NCI-H1417 (cell line): ENCODE results near the gene BCAT1.
"Not testable (repeated sequence)": the region's sequence is repeated elsewhere in the genome, so short reads cannot be mapped to it uniquely, and the experiment has no call there.

Source experiments
- DNase-seq, 3 experiments: peaks; one replicate each; lab custom pipeline; 2025; lab: John Stamatoyannopoulos, UW

Gene BCAT1

DNA sequence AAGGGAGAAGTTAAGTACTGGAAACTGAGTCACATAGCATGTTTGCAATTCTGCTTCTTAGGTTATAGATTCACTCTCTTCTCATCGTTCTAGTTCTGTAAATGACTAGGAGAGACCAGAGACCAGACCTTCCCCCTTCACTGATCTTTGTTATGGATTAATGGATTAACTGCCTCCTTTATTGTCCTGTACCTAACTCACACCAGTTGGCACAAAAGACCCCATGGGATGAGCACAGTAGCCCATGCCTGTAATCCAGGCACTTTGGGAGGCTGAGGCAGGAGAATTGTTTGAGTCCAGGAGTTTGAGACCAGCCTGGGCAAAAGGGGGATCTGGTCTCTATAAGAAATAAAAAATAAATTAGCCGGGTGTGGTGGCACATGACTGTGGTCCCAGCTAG lies 20.8 kb downstream of the BCAT1 start:
- no peak for DNase-seq

DNA sequence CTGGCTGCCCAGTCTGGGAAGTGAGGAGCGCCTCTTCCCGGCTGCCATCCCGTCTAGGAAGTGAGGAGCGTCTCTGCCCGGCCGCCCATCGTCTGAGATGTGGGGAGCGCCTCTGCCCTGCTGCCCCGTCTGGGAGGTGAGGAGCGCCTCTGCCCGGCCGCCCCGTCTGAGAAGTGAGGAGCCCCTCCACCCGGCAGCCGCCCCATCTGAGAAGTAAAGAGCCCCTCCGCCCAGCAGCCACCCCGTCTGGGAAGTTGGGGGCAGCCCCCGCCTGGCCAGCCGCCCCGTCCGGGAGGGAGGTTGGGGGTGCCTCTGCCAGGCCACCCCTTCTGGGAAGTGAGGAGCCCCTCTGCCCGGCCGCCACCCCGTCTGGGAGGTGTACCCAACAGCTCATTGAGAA lies 22.8 kb downstream of the BCAT1 start:
- not testable (repeated sequence) for DNase-seq

DNA sequence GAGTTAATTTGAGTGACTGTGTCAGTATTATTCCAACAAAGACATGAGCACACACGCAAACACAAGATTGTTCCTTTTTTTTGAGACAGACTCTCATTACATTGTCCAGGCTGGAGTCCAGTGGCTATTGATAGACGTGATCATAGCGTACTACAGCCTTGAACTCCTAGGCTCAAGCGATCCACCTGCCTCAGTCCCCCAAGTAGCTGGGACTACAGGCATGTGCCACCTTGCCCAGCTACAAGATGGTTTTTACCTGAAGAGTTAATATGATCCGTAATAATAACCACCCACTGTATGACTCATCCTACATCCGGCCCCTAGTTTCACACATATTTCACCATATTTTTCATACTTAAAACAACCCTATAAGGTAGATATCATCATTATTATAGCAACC lies 26.8 kb downstream of the BCAT1 start:
- no peak for DNase-seq

DNA sequence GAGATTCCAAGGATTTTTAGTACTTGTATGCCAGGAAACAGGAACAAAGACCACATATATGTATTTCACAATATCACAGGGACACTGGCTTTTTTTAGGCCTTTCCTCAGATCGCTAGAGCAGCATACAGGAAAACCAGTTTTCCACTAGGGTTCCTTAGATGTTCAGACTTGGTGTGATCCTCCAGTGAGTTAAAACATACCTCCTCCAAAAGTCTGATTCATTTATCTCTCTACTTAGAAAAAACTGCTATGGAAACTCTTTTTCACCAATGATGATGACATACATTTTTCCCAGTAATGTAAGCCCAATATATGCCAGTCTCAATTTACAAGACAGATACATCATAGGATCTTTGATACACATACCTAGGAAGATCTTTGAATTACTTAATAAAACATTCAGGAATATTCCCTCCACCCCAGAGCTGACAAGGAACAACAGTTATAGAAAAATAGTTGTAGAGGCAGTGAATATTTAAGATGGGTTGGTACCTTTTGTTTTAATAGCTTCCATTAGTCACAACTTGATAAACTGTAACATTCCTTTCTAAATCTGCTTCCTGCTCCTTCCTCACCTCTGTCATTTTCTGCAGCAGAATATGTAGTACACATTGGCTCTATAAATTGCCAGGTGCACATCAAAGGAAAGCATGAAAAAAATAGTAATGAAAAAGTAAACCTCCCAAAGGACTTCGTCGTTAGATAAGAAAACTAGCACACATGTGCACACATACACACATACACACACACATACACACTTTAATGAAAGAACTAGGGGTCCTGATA lies 27.5 kb downstream of the BCAT1 start:
- DNase-seq, result no peak

DNA sequence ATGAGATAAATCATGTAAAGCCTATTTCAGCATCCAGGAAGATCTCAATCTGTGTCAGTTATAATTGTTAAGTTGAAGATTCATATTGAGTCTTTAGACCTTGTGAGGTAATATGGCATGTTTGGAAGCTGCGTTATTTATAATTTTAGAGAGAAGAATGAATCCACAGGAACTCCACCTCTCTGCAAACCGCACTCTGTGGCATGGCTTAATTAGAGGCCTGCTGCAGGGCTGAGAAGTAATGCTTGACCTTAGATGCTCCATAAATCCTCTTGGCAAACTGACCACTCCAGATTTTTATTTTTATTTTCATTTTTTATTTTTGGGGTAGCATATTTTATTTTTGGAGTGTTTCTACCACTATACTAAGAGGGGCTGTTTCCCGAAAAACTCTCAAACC lies 28.8 kb downstream of the BCAT1 start:
- DNase-seq, result no peak

DNA sequence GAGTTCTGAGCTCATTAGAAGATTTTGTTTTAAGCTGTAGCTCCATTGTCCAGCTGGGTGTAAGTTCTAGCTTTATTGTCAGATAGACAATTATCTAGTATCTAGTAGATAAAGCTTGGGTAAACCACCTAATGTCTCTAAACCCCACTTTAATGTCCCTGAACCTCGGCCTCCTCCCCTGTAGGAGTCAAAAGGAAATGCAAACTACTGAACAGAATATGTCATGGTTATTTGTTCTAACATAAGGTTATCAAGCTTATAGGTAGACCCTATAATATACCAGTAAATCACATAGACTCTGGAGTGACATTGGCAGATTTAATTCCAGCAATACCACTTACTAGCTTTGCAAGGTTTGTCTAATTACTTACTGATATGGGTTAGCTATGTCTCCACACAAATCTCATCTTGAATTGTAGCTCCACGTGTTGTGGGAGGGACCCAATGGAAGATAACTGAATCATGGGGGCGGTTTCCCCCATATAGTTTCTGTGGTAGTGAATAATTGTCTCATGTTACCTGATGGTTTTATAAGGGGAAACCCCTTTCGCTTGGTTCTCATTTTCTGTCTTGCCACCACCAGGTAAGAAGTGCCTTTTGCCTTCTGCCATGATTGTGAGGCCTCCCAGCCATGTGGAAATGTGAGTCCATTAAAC lies 29.4 kb downstream of the BCAT1 start:
- no peak for DNase-seq

DNA sequence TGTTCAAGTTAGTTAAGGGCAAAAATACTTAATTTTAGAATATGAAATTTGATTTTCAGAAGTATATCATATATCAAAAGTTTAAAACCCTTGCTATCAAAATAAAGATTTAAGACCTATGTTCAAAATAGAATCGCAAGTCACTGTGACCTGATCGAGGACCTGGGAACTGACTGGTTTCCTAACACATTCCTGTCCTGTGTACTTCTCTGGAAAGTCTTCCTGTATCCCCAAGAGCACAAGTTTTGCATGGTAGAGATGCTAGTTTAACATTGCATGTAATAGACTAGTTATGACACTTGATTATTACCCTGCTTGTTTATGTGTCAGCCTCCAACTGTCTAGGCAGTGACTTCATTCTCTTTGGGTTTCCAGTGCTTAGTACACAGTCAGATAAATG lies 30.3 kb downstream of the BCAT1 start:
- no peak for DNase-seq

DNA sequence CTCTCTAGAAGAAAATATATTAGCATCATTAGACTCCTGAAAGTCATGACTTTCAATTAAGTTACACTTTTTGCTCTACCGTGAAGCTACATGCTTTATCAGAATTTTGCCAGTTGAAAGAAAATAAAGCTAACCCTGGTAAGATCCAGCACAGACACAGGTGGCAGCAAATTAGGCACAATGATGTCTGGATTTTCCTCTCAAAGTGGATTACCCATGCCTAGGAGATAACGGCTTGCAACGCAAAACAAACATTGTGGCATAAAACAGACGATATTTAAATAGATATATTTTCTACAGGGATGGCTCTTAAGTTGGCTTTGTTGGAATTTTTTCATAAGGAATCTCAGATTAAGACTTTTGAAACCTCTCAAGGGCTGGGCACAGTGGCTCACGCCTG lies 33.4 kb downstream of the BCAT1 start:
- DNase-seq, result no peak

DNA sequence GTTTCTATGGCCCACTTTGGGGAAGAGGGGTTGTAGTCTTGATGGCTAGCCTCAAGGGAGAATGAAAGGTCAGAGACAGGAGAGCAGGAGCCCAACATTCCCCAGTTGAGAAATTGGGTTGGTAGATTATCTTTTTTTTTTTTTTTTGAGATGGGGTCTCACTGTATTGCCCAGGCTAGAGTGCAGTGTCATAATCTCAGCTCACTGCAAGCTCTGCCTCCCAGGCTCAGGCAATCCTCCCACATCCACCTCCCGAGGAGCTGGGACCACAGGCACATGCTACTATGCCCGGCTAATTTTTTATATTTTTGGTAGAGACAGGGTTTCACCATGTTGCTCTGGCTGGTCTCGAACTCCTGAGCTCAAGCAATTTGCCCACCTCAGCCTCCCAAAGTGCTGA lies 34.9 kb downstream of the BCAT1 start:
- DNase-seq, result no peak

DNA sequence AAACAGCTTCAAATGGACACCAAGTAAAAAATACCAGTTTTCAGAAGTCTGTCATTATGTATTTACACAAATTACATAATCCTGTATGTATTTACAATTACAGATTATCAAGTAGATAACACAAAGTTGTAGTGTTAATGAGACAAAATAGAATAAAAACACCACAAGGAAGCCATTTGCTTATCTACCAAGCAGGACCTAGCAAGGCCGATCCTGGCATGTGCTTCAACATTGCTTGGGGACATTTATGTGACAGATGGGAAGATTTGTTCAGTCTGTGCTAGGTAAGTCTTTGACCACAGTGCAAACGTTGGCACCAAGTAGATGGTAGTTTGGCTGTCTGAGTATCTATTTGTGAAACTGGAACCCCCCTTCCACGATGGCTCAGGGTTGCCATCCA lies 35.8 kb downstream of the BCAT1 start:
- DNase-seq, result no peak

DNA sequence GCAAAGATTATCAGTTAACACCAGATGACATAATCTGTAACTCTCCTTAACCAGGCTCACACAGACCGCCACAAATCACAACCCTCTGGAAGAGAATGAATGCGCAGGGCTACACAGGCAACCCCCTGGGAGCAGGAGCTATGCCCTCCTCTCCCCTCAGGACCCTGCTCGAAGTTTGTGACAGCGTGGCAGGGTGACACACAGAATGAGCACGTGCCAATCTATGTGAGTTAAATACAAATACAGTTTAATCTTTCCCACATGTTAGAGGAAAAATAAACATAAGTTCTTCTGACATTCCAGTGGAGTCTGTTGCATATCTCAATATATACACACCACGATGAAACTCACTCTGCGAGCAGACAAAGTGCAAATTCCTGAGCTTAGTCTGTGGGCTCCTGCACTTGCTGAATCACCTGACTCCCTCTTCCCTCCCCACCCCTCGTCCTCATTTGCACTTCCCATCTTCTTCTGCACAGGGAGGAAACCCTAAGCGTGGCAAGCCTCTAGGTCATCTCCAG lies 37.6 kb downstream of the BCAT1 start:
- DNase-seq, result no peak

DNA sequence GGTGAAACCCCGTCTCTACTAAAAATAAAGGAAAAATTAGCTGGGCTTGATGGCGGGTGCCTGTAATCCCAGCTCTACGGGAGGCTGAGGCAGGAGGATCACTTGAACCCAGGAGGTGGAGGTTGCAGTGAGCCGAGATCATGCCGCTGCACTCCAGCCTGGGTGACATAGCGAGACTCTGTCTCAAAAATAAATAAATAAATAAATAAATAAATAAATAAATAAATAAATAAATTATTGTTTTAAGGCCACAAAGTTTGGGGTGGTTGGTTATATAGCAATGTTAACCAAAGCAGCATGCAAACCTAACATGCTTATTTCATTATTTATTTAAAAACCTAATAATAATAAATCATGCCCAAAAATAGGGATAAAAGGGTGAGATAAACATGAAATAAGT lies 38.7 kb downstream of the BCAT1 start:
- DNase-seq, result not testable (repeated sequence)

DNA sequence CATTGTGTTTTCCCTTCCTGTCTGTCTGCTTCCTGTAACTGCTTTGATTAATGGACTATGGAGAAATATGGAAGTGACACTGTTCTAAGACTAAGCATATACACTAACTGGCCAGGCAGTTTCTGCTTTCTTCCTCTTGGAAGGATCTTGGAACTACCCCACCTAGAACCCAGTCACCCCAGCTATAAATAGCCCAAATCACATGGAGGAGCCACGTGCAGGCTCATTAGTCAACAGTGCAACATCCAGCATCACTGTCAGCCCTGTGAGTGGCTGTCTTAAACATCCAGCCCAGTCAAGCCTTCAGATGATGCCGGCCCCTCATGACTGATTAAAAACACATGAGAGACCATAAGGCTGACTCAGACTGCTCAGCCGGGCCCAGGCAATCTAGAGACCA lies 39.2 kb downstream of the BCAT1 start:
- peak in 1 of 3 experiments; percentile 22 for DNase-seq

DNA sequence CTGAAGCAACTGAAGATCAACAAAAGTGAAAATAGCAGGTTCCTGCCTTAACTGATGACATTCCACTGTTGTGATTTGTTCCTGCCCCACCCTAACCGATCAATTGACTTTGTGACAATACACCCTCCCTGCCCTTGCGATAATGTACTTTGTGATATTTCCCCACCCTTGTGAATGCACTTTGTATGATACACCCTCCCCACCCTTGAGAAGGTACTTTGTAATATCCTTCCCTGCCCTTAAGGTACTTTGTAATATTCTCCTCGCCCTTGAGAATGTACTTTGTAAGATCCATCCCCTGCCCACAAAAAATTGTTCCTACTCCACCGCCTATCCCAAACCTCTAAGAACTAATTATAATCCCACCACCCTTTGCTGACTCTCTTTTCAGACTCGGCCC lies 41.4 kb downstream of the BCAT1 start:
- no peak for DNase-seq

DNA sequence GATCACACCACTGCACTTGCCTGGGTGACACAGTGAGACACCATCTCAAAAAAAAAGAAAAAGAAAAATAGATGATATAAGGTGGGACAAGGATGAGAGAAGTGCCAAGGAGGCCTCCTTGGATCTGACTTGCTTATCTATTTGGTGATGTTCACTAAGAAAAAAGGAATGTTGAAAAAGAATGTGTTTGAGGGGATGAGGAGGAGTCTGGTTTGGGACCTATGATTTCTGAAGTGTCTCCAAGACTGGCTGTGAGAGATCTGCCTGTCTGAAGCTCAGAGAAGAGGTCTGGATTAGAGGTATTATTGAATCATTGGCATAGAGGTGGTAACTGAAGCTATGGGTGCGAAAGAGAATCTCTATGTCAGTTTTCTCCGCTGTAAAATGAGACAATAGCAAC lies 42.8 kb downstream of the BCAT1 start:
- no peak for DNase-seq

DNA sequence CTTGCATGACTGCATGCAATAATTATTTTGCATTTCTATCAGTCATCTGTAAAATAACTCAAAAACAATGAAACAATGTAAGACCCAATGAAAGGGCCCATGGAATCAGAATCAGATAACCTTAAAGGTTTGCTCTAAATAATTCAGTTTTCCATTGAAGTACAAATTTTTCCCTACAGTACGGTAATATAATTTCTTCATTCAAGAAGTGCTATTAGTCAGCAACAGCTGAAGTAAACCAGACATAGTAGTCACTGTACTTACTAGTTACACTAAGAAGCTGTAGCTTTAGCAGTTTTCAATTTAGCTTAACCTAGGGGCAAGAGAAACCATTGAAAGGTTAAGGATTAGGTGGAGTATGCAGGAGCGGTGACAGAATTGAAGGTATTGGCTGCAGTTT lies 43.5 kb downstream of the BCAT1 start:
- no peak for DNase-seq

DNA sequence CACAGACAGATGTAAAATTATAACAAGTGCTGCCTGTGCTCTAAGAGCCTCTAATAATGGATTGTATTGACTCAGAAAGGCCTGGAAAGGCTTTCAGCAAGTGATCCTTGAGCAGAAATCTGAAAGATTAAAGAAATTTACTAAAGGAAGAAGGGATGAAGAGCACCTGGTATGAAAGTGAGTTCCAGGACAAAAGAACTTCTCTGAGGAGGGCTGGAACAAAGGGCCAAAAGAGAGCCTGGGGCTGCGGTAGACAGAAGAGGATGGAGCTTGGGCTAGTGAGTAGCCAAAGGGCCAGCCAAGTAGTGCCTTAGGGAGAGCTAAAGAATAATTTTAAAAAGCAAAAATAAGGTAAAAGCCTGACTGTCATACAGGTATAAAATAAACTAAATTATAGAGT lies 44.0 kb downstream of the BCAT1 start:
- DNase-seq, result no peak

DNA sequence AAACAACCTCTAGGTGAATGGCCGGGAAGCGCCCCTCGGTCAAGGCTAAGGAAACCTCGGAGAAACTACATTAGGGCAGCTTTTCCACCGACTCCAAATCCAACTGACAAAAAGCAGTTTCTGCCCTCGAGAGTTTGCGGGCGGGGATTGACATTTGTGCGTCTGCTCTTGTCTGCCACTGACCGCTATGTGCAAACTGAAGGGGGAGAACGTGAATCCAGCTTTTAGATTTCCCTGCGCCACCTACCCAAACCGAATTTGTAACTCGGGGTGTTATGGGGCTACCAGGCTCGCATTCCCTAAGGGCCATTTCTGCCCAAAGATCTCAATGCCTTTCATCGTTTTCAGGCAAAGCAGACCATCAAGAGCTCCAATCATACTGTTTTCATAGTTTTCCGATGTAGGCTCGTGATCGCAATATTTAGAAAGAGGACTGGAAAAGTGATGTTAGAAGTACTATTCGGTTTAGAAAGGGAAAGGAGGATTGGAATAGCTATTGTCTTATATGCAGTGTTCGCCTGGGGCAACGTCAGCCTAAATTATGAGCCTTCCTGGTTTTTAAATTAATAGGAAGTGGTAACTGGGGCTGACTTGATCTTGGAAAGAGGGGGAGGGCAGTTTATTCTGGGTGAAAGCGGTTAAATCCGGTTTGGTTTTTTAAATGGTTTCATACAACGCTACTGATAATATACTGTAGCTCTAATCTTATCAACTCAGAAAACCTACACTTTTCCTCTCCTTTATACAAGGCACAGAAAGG lies 45.4 kb downstream of the BCAT1 start:
- DNase-seq, result no peak

DNA sequence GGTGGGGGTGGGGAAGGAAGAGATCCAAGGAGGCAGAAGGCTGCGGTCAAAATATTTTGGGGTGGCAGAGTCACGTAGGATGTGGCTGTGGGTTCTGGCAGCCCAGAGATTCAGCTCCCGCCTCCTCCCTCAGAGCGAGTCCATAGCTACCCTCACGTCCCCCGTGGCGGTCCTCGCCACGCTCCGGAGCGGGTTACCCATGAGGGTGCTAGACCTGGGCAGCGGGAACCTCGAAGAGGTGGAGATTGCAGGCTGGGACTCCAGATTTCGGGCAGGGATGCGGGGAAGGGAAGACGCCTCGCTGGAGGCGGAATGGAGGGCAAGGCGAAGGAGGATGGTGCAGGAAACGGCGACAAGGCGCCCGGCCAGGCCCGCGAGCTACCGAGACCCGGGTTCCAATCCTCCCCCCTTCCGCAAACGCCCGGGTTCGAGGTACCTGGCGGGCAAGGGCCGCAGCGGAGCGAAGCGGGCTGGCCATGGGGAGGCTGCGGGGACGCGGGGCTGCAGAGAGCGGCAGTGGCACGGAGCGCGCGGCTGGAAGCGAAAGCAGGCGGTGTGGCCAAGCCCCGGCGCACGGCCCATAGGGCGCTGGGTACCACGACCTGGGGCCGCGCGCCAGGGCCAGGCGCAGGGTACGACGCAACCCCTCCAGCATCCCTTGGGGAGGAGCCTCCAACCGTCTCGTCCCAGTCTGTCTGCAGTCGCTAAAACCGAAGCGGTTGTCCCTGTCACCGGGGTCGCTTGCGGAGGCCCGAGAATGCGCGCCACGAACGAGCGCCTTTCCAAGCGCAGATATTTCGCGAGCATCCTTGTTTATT lies 46.2 kb downstream of the BCAT1 start:
- no peak for DNase-seq

DNA sequence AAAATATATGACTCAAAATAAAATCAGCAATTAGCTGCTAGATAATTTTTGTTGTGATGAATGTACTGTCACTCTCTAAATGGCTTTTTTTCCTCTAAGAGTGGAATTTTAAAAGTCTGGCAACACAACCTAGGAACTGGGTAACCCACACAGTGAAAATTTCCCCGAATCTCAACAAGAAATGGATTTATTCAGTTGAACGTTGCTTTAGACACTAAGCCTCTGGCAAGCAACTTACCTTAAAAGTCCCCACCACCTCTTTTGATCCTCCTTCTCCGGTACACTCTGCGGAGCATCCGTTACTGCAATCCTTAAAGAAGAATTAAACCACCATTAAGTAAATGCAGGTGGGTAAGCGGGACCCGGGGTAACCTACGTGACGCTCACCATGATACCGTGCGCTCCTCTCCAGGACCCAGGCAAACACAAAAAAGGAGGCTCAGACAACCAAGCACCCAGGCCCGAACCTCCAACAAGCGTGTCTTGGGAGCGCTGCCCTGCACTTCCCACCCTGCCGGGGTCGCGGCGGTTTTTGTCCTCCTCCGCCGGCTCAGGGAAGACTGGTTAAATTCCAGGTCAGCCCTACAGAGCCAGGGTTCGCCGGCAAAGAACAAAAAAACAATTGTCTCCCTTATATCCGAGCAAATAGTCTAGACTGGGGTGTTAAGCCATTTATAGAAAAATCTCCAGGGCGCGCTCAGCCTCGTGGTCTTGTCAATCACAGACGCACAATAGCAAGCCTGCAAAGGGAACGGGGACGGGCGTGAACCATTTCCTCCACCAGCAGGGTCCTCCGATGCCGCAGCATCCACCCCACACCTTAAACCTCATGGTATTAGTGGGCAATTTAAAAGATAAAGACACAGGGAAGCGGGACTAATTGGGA lies 47.1 kb downstream of the BCAT1 start:
- DNase-seq, result no peak

DNA sequence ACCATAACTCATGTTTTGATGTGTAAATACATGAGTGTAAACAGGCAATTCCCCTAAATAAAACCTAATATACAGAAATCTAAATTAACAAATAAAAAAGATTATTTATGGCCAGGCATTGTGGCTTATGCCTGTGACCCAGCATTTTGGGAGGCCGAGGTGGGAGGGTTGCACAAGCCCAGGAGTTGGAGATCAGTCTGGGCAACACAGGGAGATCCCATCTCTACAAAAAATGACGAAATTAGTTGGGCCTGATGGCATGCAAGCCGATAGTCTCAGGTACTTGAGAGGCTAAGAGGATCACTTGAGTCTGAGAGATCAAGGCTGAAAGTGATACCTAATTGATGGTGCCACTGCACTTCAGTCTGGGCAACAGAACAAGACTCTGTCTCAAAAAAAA lies 48.7 kb downstream of the BCAT1 start:
- peak in 1 of 3 experiments; percentile 46 for DNase-seq
